HG03432 (cell line): ENCODE data around the gene SIM2.

ENCODE experiments used
- ATAC-seq: cut with Tn5 transposase; IDR thresholded peaks from one replicate; pipeline ENCODE4 v1.9.1; 2021; ENCODE audit warnings: mild to moderate bottlenecking, moderate library complexity; ENCODE audit not compliant: unreplicated experiment

The SIM2 gene

GRCh38 chr21:36684957-36685714 lies 13.8 kb upstream of the SIM2 start:
- ATAC-seq: no peak

- no peak for ATAC-seq
Observed at GRCh38 chr21:36686955-36687354, 12.0 kb upstream of the SIM2 start.

- no peak for ATAC-seq
Observed at GRCh38 chr21:36688324-36688723, 10.6 kb upstream of the SIM2 start.

GRCh38 chr21:36689324-36689723 lies 9.6 kb upstream of the SIM2 start:
- no peak for ATAC-seq

- no peak for ATAC-seq
Observed at GRCh38 chr21:36690628-36691554, 8.0 kb upstream of the SIM2 start.

GRCh38 chr21:36691555-36692041 lies 7.3 kb upstream of the SIM2 start:
- no peak for ATAC-seq

- ATAC-seq: no peak
Observed at GRCh38 chr21:36692114-36692834, 6.6 kb upstream of the SIM2 start.

- no peak for ATAC-seq
Observed at GRCh38 chr21:36692835-36693488, 6.0 kb upstream of the SIM2 start.

- no peak for ATAC-seq
Observed at GRCh38 chr21:36693489-36694030, 5.4 kb upstream of the SIM2 start.

GRCh38 chr21:36694031-36694515 lies 4.8 kb upstream of the SIM2 start:
- ATAC-seq: no peak

- ATAC-seq: no peak
Observed at GRCh38 chr21:36694593-36695282, 4.2 kb upstream of the SIM2 start.

- no peak for ATAC-seq
Observed at GRCh38 chr21:36695283-36695634, 3.7 kb upstream of the SIM2 start.

- ATAC-seq: no peak
Observed at GRCh38 chr21:36695671-36696389, 3.1 kb upstream of the SIM2 start.

- no peak for ATAC-seq
Observed at GRCh38 chr21:36696390-36697059, 2.4 kb upstream of the SIM2 start.

- no peak for ATAC-seq
Observed at GRCh38 chr21:36697060-36697850, 1.7 kb upstream of the SIM2 start.

GRCh38 chr21:36697851-36698384 lies 997 bp upstream of the SIM2 start:
- ATAC-seq: no peak

GRCh38 chr21:36698385-36698980 lies 432 bp upstream of the SIM2 start:
- ATAC-seq: no peak
